ENCODE measurements around the gene TRNT1.
A peak's percentile ranks its signal among the peaks of the same experiment; 100 is the strongest.

TRNT1 gene

GRCh38 chr3:3110749-3111361 is 15.9 kb upstream of the TRNT1 start:
- Histone ChIP-seq H3K4me3 (ENCODE audit: low read length in 2 of 2) (no peak overlapping the region), H3K27me3 (ENCODE audit: control insufficient read depth in 2 of 2, insufficient read depth in 2 of 2, low read length in 2 of 2) (no peaks in the 10 kb centered on the region), H3K4me1 (ENCODE audit: control insufficient read depth in 2 of 2, insufficient read depth in 2 of 2, low read length in 2 of 2) (no peaks in the 10 kb centered on the region), H3K36me3 (ENCODE audit: control insufficient read depth in 2 of 2, insufficient read depth in 2 of 2, low read length in 2 of 2) (no peaks in the 10 kb centered on the region), H3K27ac (ENCODE audit: low read depth in 2 of 2, low read length in 2 of 2) (peak overlapping the region in 1 of 2 donors; percentile 17), H3K9ac (ENCODE audit: low read depth in 1 of 2, low read length in 2 of 2) (no peak overlapping the region), H3K9me3 (ENCODE audit: control insufficient read depth in 2 of 2, low read length in 2 of 2) (no peaks in the 10 kb centered on the region)

- H3K4me1 ChIP-seq (ENCODE audit: control insufficient read depth in 2 of 2, insufficient read depth in 2 of 2, low read length in 2 of 2), result no peaks in the 10 kb centered on the region
- no peak overlapping the region for H3K4me3 ChIP-seq (ENCODE audit: low read length in 2 of 2)
These were observed 13.6 kb upstream of the TRNT1 start for GRCh38 chr3:3113042-3113709.

GRCh38 chr3:3117651-3118050 is 9.1 kb upstream of the TRNT1 start:
- no peaks in the 10 kb centered on the region for H3K27me3 ChIP-seq (ENCODE audit: control insufficient read depth in 2 of 2, insufficient read depth in 2 of 2, low read length in 2 of 2)
- H3K4me3 ChIP-seq (ENCODE audit: low read length in 2 of 2), result no peak overlapping the region
- H3K36me3 ChIP-seq (ENCODE audit: control insufficient read depth in 2 of 2, insufficient read depth in 2 of 2, low read length in 2 of 2), result no peaks in the 10 kb centered on the region
- no peak overlapping the region for H3K27ac ChIP-seq (ENCODE audit: low read depth in 2 of 2, low read length in 2 of 2)
- H3K9ac ChIP-seq (ENCODE audit: low read depth in 1 of 2, low read length in 2 of 2), result no peak overlapping the region
- H3K4me1 ChIP-seq (ENCODE audit: control insufficient read depth in 2 of 2, insufficient read depth in 2 of 2, low read length in 2 of 2), result no peaks in the 10 kb centered on the region
- no peaks in the 10 kb centered on the region for H3K9me3 ChIP-seq (ENCODE audit: control insufficient read depth in 2 of 2, low read length in 2 of 2)

More at GRCh38 chr3:3113042-3113709, 13.6 kb upstream of the TRNT1 start:
- no peaks in the 10 kb centered on the region for H3K27me3 ChIP-seq (ENCODE audit: control insufficient read depth in 2 of 2, insufficient read depth in 2 of 2, low read length in 2 of 2)
- no peaks in the 10 kb centered on the region for H3K36me3 ChIP-seq (ENCODE audit: control insufficient read depth in 2 of 2, insufficient read depth in 2 of 2, low read length in 2 of 2)
- no peaks in the 10 kb centered on the region for H3K9me3 ChIP-seq (ENCODE audit: control insufficient read depth in 2 of 2, low read length in 2 of 2)
- no peak overlapping the region for H3K9ac ChIP-seq (ENCODE audit: low read depth in 1 of 2, low read length in 2 of 2)
- no peak overlapping the region for H3K27ac ChIP-seq (ENCODE audit: low read depth in 2 of 2, low read length in 2 of 2)

GRCh38 chr3:3119393-3119851 is 7.3 kb upstream of the TRNT1 start:
- H3K36me3 ChIP-seq (ENCODE audit: control insufficient read depth in 2 of 2, insufficient read depth in 2 of 2, low read length in 2 of 2), result no peaks in the 10 kb centered on the region
- no peak overlapping the region for H3K4me3 ChIP-seq (ENCODE audit: low read length in 2 of 2)
- H3K27me3 ChIP-seq (ENCODE audit: control insufficient read depth in 2 of 2, insufficient read depth in 2 of 2, low read length in 2 of 2), result no peaks in the 10 kb centered on the region
- H3K9me3 ChIP-seq (ENCODE audit: control insufficient read depth in 2 of 2, low read length in 2 of 2), result no peaks in the 10 kb centered on the region
- no peaks in the 10 kb centered on the region for H3K4me1 ChIP-seq (ENCODE audit: control insufficient read depth in 2 of 2, insufficient read depth in 2 of 2, low read length in 2 of 2)
- H3K27ac ChIP-seq (ENCODE audit: low read depth in 2 of 2, low read length in 2 of 2), result no peak overlapping the region
- H3K9ac ChIP-seq (ENCODE audit: low read depth in 1 of 2, low read length in 2 of 2), result no peak overlapping the region

GRCh38 chr3:3125977-3126376 is 763 bp upstream of the TRNT1 start:
- peak overlapping the region; percentile 90 to 96 for H3K9ac ChIP-seq (ENCODE audit: low read depth in 1 of 2, low read length in 2 of 2)
- H3K27me3 ChIP-seq (ENCODE audit: control insufficient read depth in 2 of 2, insufficient read depth in 2 of 2, low read length in 2 of 2), result no peaks in the 10 kb centered on the region
- no peaks in the 10 kb centered on the region for H3K9me3 ChIP-seq (ENCODE audit: control insufficient read depth in 2 of 2, low read length in 2 of 2)
- H3K4me1 ChIP-seq (ENCODE audit: control insufficient read depth in 2 of 2, insufficient read depth in 2 of 2, low read length in 2 of 2), result peaks cover 5 to 12% of the 10 kb centered on the region in 2 donors
- H3K4me3 ChIP-seq (ENCODE audit: low read length in 2 of 2), result peak overlapping the region; percentile 94 to 96
- H3K36me3 ChIP-seq (ENCODE audit: control insufficient read depth in 2 of 2, insufficient read depth in 2 of 2, low read length in 2 of 2), result peaks cover 5 to 15% of the 10 kb centered on the region in 2 donors
- peak overlapping the region; percentile 87 to 94 for H3K27ac ChIP-seq (ENCODE audit: low read depth in 2 of 2, low read length in 2 of 2)

GRCh38 chr3:3127432-3128010 is 781 bp downstream of the TRNT1 start:
- H3K36me3 ChIP-seq (ENCODE audit: control insufficient read depth in 2 of 2, insufficient read depth in 2 of 2, low read length in 2 of 2), result peaks cover 5 to 17% of the 10 kb centered on the region in 2 donors
- no peaks in the 10 kb centered on the region for H3K27me3 ChIP-seq (ENCODE audit: control insufficient read depth in 2 of 2, insufficient read depth in 2 of 2, low read length in 2 of 2)
- peak overlapping the region; percentile 90 to 94 for H3K9ac ChIP-seq (ENCODE audit: low read depth in 1 of 2, low read length in 2 of 2)
- no peaks in the 10 kb centered on the region for H3K9me3 ChIP-seq (ENCODE audit: control insufficient read depth in 2 of 2, low read length in 2 of 2)
- peak overlapping the region; percentile 94 to 96 for H3K4me3 ChIP-seq (ENCODE audit: low read length in 2 of 2)
- H3K4me1 ChIP-seq (ENCODE audit: control insufficient read depth in 2 of 2, insufficient read depth in 2 of 2, low read length in 2 of 2), result peaks cover 5 to 12% of the 10 kb centered on the region in 2 donors
- peak overlapping the region; percentile 87 to 94 for H3K27ac ChIP-seq (ENCODE audit: low read depth in 2 of 2, low read length in 2 of 2)

GRCh38 chr3:3129579-3129978 is 2.8 kb downstream of the TRNT1 start:
- no peaks in the 10 kb centered on the region for H3K9me3 ChIP-seq (ENCODE audit: control insufficient read depth in 2 of 2, low read length in 2 of 2)
- H3K27me3 ChIP-seq (ENCODE audit: control insufficient read depth in 2 of 2, insufficient read depth in 2 of 2, low read length in 2 of 2), result no peaks in the 10 kb centered on the region
- peaks cover 5 to 12% of the 10 kb centered on the region in 2 donors for H3K4me1 ChIP-seq (ENCODE audit: control insufficient read depth in 2 of 2, insufficient read depth in 2 of 2, low read length in 2 of 2)
- no peak overlapping the region for H3K9ac ChIP-seq (ENCODE audit: low read depth in 1 of 2, low read length in 2 of 2)
- no peak overlapping the region for H3K4me3 ChIP-seq (ENCODE audit: low read length in 2 of 2)
- peaks cover 5 to 22% of the 10 kb centered on the region in 2 donors for H3K36me3 ChIP-seq (ENCODE audit: control insufficient read depth in 2 of 2, insufficient read depth in 2 of 2, low read length in 2 of 2)
- H3K27ac ChIP-seq (ENCODE audit: low read depth in 2 of 2, low read length in 2 of 2), result no peak overlapping the region

GRCh38 chr3:3133500-3133899 is 6.8 kb downstream of the TRNT1 start:
- Histone ChIP-seq H3K4me3 (ENCODE audit: low read length in 2 of 2) (no peak overlapping the region), H3K36me3 (ENCODE audit: control insufficient read depth in 2 of 2, insufficient read depth in 2 of 2, low read length in 2 of 2) (peaks cover 5 to 22% of the 10 kb centered on the region in 2 donors), H3K9me3 (ENCODE audit: control insufficient read depth in 2 of 2, low read length in 2 of 2) (no peaks in the 10 kb centered on the region), H3K4me1 (ENCODE audit: control insufficient read depth in 2 of 2, insufficient read depth in 2 of 2, low read length in 2 of 2) (peaks cover 4 to 5% of the 10 kb centered on the region in 2 donors), H3K27me3 (ENCODE audit: control insufficient read depth in 2 of 2, insufficient read depth in 2 of 2, low read length in 2 of 2) (no peaks in the 10 kb centered on the region), H3K27ac (ENCODE audit: low read depth in 2 of 2, low read length in 2 of 2) (no peak overlapping the region), H3K9ac (ENCODE audit: low read depth in 1 of 2, low read length in 2 of 2) (no peak overlapping the region)

GRCh38 chr3:3134750-3135448 is 8.2 kb downstream of the TRNT1 start:
- peaks cover 4 to 5% of the 10 kb centered on the region in 2 donors for H3K4me1 ChIP-seq (ENCODE audit: control insufficient read depth in 2 of 2, insufficient read depth in 2 of 2, low read length in 2 of 2)
- H3K36me3 ChIP-seq (ENCODE audit: control insufficient read depth in 2 of 2, insufficient read depth in 2 of 2, low read length in 2 of 2), result peaks cover 8 to 25% of the 10 kb centered on the region in 2 donors
- H3K27me3 ChIP-seq (ENCODE audit: control insufficient read depth in 2 of 2, insufficient read depth in 2 of 2, low read length in 2 of 2), result no peaks in the 10 kb centered on the region
- H3K27ac ChIP-seq (ENCODE audit: low read depth in 2 of 2, low read length in 2 of 2), result no peak overlapping the region
- no peak overlapping the region for H3K4me3 ChIP-seq (ENCODE audit: low read length in 2 of 2)
- H3K9ac ChIP-seq (ENCODE audit: low read depth in 1 of 2, low read length in 2 of 2), result no peak overlapping the region
- no peaks in the 10 kb centered on the region for H3K9me3 ChIP-seq (ENCODE audit: control insufficient read depth in 2 of 2, low read length in 2 of 2)

GRCh38 chr3:3137526-3137925 is 10.8 kb downstream of the TRNT1 start:
- peaks cover 4 to 5% of the 10 kb centered on the region in 2 donors for H3K4me1 ChIP-seq (ENCODE audit: control insufficient read depth in 2 of 2, insufficient read depth in 2 of 2, low read length in 2 of 2)
- no peak overlapping the region for H3K4me3 ChIP-seq (ENCODE audit: low read length in 2 of 2)
- H3K27me3 ChIP-seq (ENCODE audit: control insufficient read depth in 2 of 2, insufficient read depth in 2 of 2, low read length in 2 of 2), result no peaks in the 10 kb centered on the region
- H3K27ac ChIP-seq (ENCODE audit: low read depth in 2 of 2, low read length in 2 of 2), result peak overlapping the region in 1 of 2 donors; percentile 48
- H3K9me3 ChIP-seq (ENCODE audit: control insufficient read depth in 2 of 2, low read length in 2 of 2), result no peaks in the 10 kb centered on the region
- H3K36me3 ChIP-seq (ENCODE audit: control insufficient read depth in 2 of 2, insufficient read depth in 2 of 2, low read length in 2 of 2), result peaks cover 23 to 36% of the 10 kb centered on the region in 2 donors
- H3K9ac ChIP-seq (ENCODE audit: low read depth in 1 of 2, low read length in 2 of 2), result no peak overlapping the region
